Ovary (tissue), 3 donors: ENCODE measurements around the gene TJP1.

ENCODE experiments used
- CTCF ChIP-seq, 3 donors: fragments of 450-650 bp in 2 of 3; fragments of 200-600 bp in 1 of 3; IDR thresholded peaks; one replicate each; pipeline versions ENCODE4 v1.5.1 to v1.8.0; 2016 to 2022; ENCODE audit warnings: antibody characterized with exemption in 3 of 3, mild to moderate bottlenecking in 1 of 3
- POLR2A ChIP-seq: fragments of 450-650 bp; IDR thresholded peaks from one replicate; pipeline ENCODE4 v1.6.1; 2017; ENCODE audit warnings: antibody characterized with exemption, mild to moderate bottlenecking, moderate library complexity
- donor health status: DM: no; HTN: no; CAD: no.

DNA sequence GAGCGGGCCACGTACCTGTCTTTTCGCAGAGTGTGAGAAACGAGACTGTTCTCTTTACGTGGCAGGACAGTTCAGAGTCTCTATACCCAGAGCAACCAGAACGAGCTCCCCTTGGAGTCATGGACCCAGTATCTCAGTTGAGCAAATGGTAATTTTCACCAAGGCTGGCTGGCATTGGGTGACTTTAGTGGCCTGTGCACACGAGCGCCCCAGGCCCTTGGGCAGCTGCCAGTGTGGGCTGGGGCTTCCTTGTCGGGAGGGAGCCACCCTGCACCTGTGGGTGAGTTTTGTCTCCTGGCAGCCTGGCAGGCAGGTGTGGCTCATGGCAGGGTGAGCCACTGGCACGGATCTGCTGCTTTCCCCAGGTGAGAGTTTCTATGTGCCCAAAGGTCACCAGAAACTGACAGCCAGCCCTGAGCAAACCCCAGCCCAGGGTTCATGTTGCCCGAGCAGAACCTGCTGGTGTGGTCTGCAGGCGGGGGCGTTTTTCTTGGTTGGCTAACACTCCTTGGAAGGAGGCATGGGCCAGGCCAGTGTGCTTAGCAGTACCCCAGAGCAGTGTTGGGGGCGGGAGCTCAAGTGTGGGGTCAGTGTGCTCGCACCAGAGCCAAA, 135.0 kb downstream of the TJP1 start:
- no peak for TF ChIP-seq POLR2A
- TF ChIP-seq CTCF (IDR thresholded peaks at IDR 0.05): no peak
